Activated CD4-positive, CD25-positive, alpha-beta regulatory T cell treated with anti-CD3 and anti-CD28 coated beads, Interleukin-2, amount 50 U/mL, for 16 hours (primary cell): ENCODE results near the gene OTUB2.
"Not testable (repeated sequence)": the region's sequence is repeated elsewhere in the genome, so short reads cannot be mapped to it uniquely, and the experiment has no call there.

Source experiments
- DNase-seq: peaks from one replicate; pipeline ENCODE4 v3.0.0-alpha.2; 2020; ENCODE audit warnings: low read depth, low spot score

Gene OTUB2

GRCh38 chr14:94056579-94057308 lies 30.6 kb downstream of the OTUB2 start:
- DNase-seq: no peak

DNA sequence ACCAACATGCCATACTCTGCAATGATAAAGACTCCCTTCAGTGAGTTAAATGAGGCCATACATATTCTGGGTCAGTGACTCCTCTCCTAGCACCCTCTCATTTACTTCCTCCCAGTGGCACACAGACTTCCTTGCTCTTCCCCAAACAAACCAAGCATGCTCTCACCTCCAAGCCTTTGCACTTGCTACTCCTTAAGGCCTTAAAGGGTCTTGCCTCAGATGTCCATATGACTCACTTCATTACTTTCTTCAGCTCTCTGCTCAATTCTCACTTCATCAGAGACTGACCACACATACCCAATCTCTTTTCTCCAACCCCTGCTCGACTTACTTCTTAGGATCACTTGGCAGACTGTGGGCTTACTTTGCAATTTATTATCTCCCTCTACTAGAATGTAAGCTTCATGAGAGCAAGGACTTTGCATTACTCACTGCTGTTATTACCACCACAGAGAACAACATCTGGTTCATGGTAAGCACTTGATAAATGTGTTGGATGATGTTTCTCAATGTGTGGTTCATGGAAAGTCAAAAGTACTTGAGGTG lies 32.1 kb downstream of the OTUB2 start:
- no peak for DNase-seq

DNA sequence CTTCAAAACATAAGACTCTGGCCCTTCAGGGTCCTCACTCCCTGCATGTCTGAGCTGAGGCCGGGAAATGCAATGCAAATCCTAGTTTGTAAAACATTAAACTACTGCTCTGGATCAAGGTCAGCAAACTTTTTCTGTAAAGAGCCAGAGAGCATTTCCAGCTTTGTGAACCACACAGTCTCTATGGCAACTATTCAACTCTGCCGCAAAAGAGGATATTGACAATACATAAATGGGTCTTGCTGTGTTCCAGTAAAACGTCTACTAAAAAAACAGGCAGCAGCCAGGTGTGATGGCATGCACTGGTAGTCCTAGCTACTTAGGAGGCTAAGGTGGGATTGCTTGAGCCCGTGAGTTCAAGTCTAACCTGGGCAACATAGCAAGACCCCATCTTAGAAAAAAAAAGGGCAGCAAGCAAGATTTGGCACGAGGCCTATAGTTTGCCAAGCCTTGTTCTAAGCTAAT lies 32.6 kb downstream of the OTUB2 start:
- no peak for DNase-seq

- no peak for DNase-seq
These were observed 33.9 kb downstream of the OTUB2 start for GRCh38 chr14:94059998-94060397.

- no peak for DNase-seq
These were observed 36.3 kb downstream of the OTUB2 start for GRCh38 chr14:94062344-94062940.

DNA sequence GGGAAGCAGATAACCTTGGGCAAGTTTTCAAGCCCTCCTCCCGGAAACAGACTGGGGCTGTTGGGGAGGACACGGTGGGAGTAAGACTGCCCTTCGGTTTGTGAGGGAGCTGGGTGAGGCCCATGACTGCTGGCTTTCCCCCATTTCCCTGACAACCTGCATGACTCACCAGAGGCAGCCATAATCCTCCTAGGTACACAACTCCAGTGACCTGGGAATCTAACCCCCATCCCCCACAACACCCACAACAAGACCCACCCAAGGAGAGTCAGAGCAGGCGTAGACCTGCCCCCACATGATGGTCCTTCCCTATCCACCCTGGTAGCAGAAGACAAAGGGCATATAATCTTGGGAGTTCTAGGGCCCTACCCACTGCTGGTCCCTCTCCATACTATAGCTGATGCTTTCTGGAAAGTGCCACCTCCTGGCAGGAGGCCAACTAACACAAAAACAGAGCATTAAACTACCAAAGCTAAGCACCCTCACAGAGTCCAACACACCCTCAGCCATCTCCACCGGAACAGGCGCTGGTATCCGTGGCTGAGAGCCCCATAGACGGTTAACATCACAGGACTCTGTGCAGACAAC lies 40.0 kb downstream of the OTUB2 start:
- DNase-seq: no peak

DNA sequence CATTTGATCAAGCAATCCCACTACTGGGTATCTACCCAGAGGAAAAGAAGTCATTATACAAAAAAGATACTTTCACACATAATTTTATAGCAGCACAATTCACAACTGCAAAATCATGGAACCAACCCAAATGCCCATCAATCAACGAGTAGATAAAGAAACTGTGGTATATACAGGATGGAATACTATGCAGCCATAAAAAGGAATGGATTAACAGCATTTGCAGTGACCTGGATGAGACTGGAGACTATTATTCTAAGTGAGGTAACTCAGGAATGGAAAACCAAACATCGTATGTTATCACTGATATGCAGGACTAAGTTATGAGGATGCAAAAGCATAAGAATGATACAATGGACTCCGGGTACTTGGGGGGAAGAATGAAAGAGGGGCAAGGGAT lies 45.9 kb downstream of the OTUB2 start:
- DNase-seq: not testable (repeated sequence)

DNA sequence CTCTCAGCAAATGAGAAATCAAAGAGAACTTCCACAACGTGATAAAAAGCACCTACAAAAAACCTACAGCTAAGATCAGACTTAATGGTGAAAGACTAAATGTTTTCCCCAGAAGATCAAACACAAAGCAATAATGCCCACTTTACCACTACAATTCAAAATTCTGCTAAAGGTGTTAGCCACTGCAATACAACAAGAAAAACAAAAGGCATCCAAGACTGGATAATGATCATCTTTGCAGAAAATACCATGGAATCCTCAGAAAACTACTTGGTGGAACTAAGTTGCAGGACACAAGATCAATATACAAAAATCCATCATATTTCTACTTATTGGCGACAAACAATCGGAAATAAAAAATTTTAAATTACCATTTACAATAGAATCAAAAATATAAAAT lies 48.4 kb downstream of the OTUB2 start:
- no peak for DNase-seq

DNA sequence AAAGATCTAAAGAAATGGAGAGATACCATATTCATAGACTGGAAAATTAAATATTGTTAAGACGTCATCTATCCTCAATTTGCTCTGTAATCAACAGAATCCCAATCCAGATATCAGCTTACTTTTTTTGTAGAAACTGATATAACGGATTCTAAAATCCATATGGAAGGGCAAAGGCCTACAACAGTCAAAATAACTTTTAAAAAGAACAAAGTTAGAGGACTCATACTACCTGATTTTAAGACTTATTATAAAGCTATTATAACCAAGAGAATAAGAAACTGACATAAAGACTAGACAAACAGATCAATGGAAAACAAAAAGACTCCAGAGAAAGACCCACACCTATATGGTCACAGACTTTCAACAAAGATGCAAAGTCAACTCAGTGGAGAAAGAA lies 48.9 kb downstream of the OTUB2 start:
- no peak for DNase-seq

DNA sequence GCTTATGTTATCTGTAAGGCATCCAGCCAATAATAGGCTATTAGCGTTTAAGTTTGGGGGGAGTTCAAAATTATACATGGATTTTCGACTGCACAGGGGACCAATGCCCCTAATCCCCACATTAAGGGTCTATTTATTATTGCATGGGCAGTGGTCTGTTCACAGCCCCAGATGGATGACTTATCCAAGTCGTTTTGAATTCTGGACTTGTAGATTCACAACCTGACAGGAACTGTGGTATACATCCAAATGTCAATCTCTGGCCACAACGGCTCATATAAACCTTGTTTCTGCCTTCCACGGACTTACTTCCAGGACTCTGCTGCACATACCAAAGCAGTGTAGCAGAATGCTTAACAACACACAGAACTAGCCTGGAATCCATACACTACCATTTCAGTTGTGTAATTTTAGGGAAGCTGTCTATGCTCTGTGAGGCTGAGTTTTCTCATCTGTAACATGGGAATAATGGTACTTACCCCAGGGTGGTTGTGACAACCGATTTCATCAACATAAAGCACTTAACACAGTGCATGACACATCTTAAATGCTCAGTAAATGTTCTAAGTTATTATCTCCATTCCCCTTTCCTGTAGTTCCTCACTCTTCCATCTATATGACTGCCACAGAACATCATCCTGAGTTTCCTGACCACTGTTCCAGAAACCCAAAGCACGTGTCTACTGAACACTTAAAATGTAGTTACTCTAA lies 51.1 kb downstream of the OTUB2 start:
- no peak for DNase-seq

GRCh38 chr14:94077823-94078222 lies 51.7 kb downstream of the OTUB2 start:
- DNase-seq: no peak

DNA sequence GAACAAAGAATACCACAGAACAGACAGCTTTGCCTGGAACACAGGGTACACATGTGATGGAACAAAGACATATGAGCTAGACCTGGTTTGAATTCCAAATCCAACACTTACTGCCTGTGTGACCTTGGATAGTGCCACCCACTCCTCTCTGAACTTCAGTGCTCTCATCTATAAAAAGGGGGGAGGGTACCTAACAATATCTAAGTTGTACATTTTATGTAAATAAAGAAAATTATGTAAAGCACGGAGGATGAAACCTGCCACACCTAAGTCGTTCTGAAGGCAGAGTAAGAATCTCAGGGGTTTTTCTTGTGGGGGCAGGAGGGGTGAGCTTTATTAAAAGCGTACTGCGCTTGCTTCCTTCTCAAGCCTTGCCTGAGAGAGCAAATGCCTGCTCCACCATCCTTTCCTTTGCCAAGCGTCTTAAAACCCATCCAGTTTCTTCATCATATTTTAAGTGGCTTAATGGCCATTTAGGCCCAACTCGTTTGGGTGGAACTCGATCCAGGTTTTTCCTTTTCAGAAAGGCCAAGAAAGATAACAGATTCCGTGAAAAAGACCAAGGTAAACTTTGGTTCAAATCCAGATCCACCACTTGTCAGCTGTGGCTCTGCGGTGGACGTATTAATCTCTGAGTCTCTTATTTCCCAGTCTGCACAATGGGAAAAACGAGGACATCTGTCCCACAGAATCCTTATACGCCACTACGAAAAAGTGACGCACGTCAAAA lies 53.9 kb downstream of the OTUB2 start:
- no peak for DNase-seq

DNA sequence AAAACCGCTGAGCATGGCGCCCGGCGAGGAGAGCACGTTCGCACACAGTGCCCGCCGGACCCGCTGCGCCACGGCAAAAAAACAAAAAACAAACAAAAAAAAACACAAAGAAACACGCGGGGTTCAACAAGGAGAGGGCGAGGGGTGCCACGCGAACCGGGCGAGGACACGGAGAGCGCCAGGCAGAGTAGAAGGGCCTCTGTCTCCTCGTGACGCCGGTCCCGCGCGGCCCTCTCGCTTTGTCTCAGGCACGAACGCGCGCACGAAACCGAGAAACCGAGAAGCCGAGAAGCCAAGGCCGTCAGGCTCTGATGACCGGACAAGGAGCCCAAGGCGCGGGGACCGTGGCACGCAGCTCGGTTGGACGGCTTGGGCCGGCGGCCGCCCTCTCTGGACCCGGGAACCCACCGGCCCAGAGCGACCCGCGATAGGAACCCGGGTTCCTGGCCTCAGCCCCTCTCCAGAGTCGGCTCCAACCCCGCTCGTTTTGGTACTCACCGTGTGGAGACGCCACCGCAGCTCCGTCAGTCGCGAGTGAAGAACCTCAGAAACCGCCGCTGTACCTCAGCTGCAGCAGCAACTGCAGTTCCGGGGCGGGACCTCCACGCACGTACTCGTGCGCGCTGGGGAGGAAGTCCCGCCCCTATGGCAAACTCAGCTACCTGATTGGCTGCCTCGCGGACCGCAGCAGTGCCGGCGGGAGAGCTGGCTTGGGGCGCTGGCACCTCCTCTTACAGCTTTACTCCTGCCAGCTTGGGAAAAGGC lies 54.7 kb downstream of the OTUB2 start, which contains the start of the genes DDX24 and IFI27L1:
Gene DDX24 (minus strand): TSS at position 582 of the 765 bp plus-strand sequence. CDS start 1,460 bp downstream, outside the sequence.
Gene IFI27L1 (plus strand): TSS at position 690 of the 765 bp plus-strand sequence. CDS start 15,628 bp downstream, outside the sequence.
- peak; percentile 89 for DNase-seq

GRCh38 chr14:94081386-94081820 lies 55.3 kb downstream of the OTUB2 start:
- no peak for DNase-seq

DNA sequence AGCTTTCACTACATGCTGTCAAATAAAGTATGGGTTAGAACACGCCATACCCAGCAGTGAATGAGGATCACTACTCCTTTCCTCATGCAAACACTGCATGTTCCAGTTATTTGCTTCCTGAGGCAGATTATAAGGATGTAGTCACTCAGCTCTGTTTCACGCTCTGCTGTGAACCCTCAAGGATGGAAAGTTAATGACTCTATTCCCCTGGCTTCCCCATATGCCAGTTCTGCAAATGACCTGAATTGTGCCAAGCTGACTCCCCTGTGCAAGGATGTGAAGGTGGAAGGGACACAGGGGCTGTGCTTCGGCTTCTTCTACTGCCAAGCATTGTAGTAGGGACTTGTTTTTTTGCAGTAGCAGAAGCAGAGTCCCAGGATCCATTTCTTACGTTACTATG lies 61.8 kb downstream of the OTUB2 start:
- DNase-seq: no peak

GRCh38 chr14:94088516-94088915 lies 62.4 kb downstream of the OTUB2 start:
- no peak for DNase-seq

DNA sequence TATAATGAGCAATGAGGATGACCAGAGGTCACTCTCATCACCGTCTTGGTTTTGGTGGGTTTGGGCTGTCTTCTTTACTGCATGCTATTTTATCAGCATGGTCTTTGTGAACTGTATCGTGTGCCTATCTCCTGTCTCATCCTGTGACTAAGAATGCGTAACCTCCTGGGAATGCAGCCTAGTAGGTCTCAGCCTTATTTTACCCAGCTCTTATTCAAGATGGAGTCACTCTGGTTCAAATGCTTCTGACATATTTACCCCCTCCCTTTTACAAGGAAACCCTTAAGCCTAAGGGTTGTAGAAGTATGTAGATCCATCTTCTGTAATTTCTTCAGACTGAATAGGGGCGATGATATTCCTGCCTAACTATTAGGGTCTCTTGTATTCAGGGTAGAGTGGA lies 63.3 kb downstream of the OTUB2 start:
- DNase-seq: no peak

GRCh38 chr14:94093418-94093817 lies 67.3 kb downstream of the OTUB2 start:
- DNase-seq: no peak

- no peak for DNase-seq
These were observed 71.0 kb downstream of the OTUB2 start for GRCh38 chr14:94097091-94097490.
